ENCODE measurements around the gene KMT5B. TPM values are rescaled to one million over a fixed set of nuclear protein-coding genes. Genes with fewer than 3 reads are reported as not detected.

The KMT5B gene
- total RNA-seq, 3 donors from 2014 or later, result 35.2 to 74.6 (median 43.9) TPM

DNA sequence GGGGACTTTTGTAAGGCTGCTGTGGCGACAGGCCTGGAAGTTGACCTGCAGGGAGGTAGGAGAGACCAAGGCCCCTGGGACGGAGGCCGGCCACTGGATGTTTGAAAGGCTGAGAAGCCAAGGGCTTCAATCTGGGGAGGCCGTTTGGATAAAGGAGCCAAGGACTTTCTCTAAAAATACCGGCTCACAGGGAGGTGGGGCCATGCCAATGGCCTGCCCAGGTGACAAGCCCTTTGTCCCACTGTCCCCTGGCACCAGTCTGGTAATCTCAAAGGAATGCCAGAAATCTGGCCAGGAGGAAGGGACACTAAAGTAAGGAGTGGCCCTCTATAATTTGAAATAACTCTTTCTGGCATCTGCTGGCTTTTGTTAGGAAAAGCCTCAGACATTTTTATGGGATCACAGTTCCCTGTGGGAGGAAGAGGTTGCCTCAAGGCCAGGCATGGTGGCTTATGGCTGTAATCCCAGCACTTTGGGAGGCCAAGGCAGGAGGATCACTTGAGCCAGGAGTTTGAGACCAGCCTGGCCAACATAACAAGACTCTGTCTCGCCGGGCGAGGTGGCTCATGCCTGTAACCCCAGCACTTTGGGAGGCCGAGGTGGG, 90.1 kb downstream of the KMT5B start:
- DNase-seq (ENCODE audit: low spot score in 2 of 2), result no peak
- intact Hi-C loops (cut with DNase I; ENCODE audit: low total_unique reads), result no loop called here
- Histone ChIP-seq H3K27ac (peak overlapping the region; percentile 65 to 72), H3K4me1 (peaks cover 5 to 11% of the 10 kb centered on the region in 2 donors), H3K36me3 (no peaks in the 10 kb centered on the region), H3K9me3 (no peaks in the 10 kb centered on the region), H3K27me3 (no peaks in the 10 kb centered on the region), H3K4me3 (no peak overlapping the region)
- no peak for TF ChIP-seq POLR2AphosphoS5 (IDR thresholded peaks at IDR 0.05)
- TF ChIP-seq, protein P1, sequence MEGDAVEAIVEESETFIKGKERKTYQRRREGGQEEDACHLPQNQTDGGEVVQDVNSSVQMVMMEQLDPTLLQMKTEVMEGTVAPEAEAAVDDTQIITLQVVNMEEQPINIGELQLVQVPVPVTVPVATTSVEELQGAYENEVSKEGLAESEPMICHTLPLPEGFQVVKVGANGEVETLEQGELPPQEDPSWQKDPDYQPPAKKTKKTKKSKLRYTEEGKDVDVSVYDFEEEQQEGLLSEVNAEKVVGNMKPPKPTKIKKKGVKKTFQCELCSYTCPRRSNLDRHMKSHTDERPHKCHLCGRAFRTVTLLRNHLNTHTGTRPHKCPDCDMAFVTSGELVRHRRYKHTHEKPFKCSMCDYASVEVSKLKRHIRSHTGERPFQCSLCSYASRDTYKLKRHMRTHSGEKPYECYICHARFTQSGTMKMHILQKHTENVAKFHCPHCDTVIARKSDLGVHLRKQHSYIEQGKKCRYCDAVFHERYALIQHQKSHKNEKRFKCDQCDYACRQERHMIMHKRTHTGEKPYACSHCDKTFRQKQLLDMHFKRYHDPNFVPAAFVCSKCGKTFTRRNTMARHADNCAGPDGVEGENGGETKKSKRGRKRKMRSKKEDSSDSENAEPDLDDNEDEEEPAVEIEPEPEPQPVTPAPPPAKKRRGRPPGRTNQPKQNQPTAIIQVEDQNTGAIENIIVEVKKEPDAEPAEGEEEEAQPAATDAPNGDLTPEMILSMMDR (IDR thresholded peaks at IDR 0.05), result no peak
- no peak for TF ChIP-seq POLR2A (IDR thresholded peaks at IDR 0.05)

DNA sequence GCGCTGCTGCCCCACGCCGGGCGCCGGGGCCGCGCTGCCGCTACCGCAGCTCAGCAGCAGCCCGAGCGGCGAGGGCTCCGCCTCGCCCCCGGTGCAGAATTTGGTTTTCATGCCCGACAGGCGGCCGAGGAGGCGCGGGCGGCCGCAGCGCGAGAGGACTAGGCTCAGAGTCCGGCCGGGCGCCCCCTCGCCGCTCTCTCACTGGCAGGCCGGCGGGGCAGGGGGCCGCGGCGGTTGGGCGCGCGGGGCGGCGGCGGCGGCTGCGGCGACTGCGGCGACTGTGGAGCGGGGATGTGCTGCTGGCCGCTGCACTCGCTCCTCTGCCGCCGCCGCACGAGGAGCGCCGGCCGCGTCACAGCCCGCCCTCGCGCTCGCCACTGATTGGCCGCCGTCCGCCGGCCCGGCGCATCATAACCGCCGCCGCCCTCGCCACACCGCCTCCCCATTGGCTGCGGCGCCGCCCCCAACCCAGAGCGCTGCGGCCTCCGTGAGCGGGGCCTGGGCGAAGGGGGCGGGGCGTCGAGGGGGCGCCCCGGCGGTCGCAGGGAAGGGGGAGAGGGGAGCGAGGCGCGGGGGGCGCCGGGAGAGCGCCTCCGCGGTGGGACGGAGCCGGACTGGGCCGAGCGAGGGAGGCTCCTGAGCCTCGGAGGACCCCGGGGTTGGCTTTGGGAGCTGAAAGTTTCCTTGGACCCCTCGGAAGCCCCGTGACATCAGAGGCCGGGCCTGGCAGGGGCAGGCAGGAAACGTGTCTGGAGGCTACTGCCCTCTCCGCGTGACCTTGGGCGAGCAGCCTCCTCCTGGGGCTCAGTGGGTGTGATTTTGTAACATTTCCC, 91.8 kb downstream of the KMT5B start, which contains the start of gene CHKA:
TSS of gene CHKA (minus strand) at position 322 of the 833 bp plus-strand sequence. CDS start at position 111, 211 bp downstream.
- TF ChIP-seq POLR2AphosphoS5 (IDR thresholded peaks at IDR 0.05) (peak; percentile 69 to 86 (median 84)), POLR2A (IDR thresholded peaks at IDR 0.05) (peak; percentile 62)
- TF ChIP-seq, protein P1 (IDR thresholded peaks at IDR 0.05), result no peak
- no peaks in the 10 kb centered on the region for H3K27me3 ChIP-seq
- peak; percentile 92 to 93 for DNase-seq (ENCODE audit: low spot score in 2 of 2)
- H3K4me1 ChIP-seq, result peaks cover 4 to 5% of the 10 kb centered on the region in 2 donors
- no peaks in the 10 kb centered on the region for H3K36me3 ChIP-seq
- H3K27ac ChIP-seq, result peak within 1 kb of the TSS; percentile 99 to 100
- intact Hi-C loops (cut with DNase I; ENCODE audit: low total_unique reads), result no loop called here
- no peaks in the 10 kb centered on the region for H3K9me3 ChIP-seq
- peak within 1 kb of the TSS; percentile 54 to 95 (median 72) for H3K4me3 ChIP-seq

DNA sequence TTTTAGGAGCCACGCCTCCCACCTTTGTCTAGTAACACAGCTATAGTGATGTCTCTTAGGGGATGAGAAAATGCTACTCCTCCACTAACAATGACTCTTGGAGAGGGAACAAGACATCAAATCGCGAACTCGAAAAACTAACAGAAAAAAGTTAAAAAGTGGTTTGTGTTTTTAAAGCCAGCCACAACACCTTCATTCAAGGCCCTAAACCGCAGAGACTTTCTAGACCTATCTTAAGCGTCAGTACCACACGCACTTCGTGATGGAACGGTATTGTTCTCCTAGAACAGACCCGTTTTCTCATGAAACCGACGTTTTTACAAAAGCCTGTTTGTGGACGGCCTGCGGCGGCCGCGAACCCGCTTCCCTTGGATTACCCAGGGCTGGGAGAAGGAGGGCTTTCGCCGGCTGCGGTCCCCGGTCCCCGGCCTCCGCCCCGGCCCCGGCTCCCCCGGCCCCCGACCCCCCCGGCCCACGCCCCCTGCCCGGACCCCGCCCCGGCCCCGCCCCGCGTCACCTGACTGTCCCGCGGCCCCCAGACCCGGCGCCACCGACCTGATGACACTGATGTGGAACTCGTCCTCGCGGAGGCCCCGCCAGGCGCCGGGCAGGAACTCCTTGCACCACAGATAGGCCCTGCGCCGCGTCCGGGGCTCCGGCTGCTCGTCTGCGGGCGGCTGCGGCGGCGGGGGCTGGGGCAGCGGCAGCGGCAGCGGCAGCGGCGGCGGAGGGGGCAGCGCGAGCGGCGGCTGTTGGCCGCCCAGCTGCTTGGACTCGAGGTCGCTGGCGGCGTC, 92.6 kb downstream of the KMT5B start:
- H3K4me1 ChIP-seq, result peaks cover 4 to 5% of the 10 kb centered on the region in 2 donors

DNA sequence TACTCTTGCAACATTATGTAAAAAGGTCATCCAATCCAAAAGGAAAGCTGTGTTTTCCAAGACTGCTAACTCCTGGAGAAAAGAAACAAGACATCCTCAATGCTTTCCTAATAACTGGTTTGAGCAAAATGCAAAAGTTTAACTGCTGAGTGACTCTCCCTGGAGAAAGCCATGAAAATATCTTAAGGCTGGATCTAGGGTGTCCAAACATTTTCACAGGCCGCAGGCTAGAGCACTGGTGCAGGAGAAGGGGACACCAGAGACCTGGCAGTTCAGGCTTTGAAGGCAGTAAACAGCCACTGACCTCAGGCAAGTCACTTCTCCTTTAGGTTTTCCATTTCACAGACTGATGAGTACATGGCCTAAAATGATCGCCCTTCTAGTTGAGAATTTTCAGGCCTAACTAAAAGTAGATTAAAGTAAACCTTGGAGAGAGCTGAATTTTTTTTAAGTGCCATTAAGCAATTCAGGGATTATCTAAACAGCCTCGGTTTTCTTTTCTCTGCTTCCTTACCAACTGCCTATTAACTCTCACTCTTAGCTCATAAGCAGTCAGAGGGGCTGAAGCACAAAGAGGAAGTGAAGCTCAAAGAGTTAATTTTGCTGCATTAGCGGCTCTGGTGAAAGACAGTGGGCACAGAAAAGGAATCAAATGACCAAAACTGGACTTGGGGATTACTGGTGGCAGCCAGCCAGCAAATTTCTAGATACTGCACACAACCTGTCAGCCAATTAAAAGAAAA, 94.2 kb downstream of the KMT5B start:
- no peak for TF ChIP-seq POLR2A (IDR thresholded peaks at IDR 0.05)
- TF ChIP-seq POLR2AphosphoS5 (IDR thresholded peaks at IDR 0.05), result no peak
- TF ChIP-seq, protein P1 (IDR thresholded peaks at IDR 0.05), result no peak
- Histone ChIP-seq H3K4me3 (peak overlapping the region; percentile 54 to 95 (median 72)), H3K4me1 (peaks cover 4 to 5% of the 10 kb centered on the region in 2 donors), H3K9me3 (no peaks in the 10 kb centered on the region), H3K27ac (peak overlapping the region; percentile 76 to 99), H3K27me3 (no peaks in the 10 kb centered on the region), H3K36me3 (no peaks in the 10 kb centered on the region)
- intact Hi-C loops (cut with DNase I; ENCODE audit: low total_unique reads), result no loop called here
- DNase-seq (ENCODE audit: low spot score in 2 of 2), result no peak

More for the DNA sequence above, 92.6 kb downstream of the KMT5B start:
- intact Hi-C loops (cut with DNase I; ENCODE audit: low total_unique reads), result no loop called here
- no peaks in the 10 kb centered on the region for H3K27me3 ChIP-seq
- peak overlapping the region; percentile 99 to 100 for H3K27ac ChIP-seq
- DNase-seq (ENCODE audit: low spot score in 2 of 2), result peak in 1 of 2 donors; percentile 59
- no peaks in the 10 kb centered on the region for H3K9me3 ChIP-seq
- no peak for TF ChIP-seq POLR2AphosphoS5 (IDR thresholded peaks at IDR 0.05)
- TF ChIP-seq POLR2A (IDR thresholded peaks at IDR 0.05), result no peak
- TF ChIP-seq, protein P1 (IDR thresholded peaks at IDR 0.05), result no peak
- H3K36me3 ChIP-seq, result no peaks in the 10 kb centered on the region
- H3K4me3 ChIP-seq, result peak overlapping the region; percentile 54 to 95 (median 72)
